ENCODE data around the gene SH3BGRL3.

Gene SH3BGRL3

GRCh38 chr1:26318338-26319064 is 38.6 kb downstream of the SH3BGRL3 start:
- H3K27me3 ChIP-seq (ENCODE audit: insufficient read depth, low read length, poor library complexity, severe bottlenecking): no peaks in the 10 kb centered on the region
- peaks cover 63% of the 10 kb centered on the region for H3K4me1 ChIP-seq (ENCODE audit: insufficient read depth, low read length, poor library complexity, severe bottlenecking)
- peaks cover 48% of the 10 kb centered on the region for H3K79me2 ChIP-seq (ENCODE audit: insufficient read depth, low read length)
- no peaks in the 10 kb centered on the region for H3F3A ChIP-seq (ENCODE audit: low read depth)
- H3K9me2 ChIP-seq (replicated peaks; ENCODE audit: low read depth, low read length): no peaks in the 10 kb centered on the region
- H3K36me3 ChIP-seq (ENCODE audit: insufficient read depth, low read length): no peaks in the 10 kb centered on the region
- H3K9me3 ChIP-seq (ENCODE audit: insufficient read depth, low read depth, low read length): no peaks in the 10 kb centered on the region
- H3K9ac ChIP-seq (ENCODE audit: low read depth, low read length, poor library complexity, severe bottlenecking): peak overlapping the region; percentile 95
- TF ChIP-seq CTCF (conservative IDR thresholded peaks at IDR 0.05; ENCODE audit: low read length) (no peak), EZH2phosphoT487 (IDR thresholded peaks at IDR 0.05; ENCODE audit: borderline replicate concordance) (no peak)
- peak overlapping the region; percentile 88 for H3K4me3 ChIP-seq (ENCODE audit: low read length, poor library complexity, severe bottlenecking)
- peak overlapping the region; percentile 96 for H3K4me2 ChIP-seq (ENCODE audit: low read depth, low read length, poor library complexity, severe bottlenecking)
- no peaks in the 10 kb centered on the region for H4K20me1 ChIP-seq (ENCODE audit: insufficient read depth, low read length, poor library complexity, severe bottlenecking)
- no peak overlapping the region for H2AFZ ChIP-seq (ENCODE audit: low read length)

GRCh38 chr1:26320896-26321295 is 41.0 kb downstream of the SH3BGRL3 start:
- TF ChIP-seq EZH2phosphoT487 (IDR thresholded peaks at IDR 0.05; ENCODE audit: borderline replicate concordance) (no peak), CTCF (conservative IDR thresholded peaks at IDR 0.05; ENCODE audit: low read length) (no peak)
- no peaks in the 10 kb centered on the region for H3K36me3 ChIP-seq (ENCODE audit: insufficient read depth, low read length)
- H3K9me3 ChIP-seq (ENCODE audit: insufficient read depth, low read depth, low read length): no peaks in the 10 kb centered on the region
- peak overlapping the region; percentile 95 for H3K9ac ChIP-seq (ENCODE audit: low read depth, low read length, poor library complexity, severe bottlenecking)
- H3K27me3 ChIP-seq (ENCODE audit: insufficient read depth, low read length, poor library complexity, severe bottlenecking): no peaks in the 10 kb centered on the region
- no peaks in the 10 kb centered on the region for H3K9me2 ChIP-seq (replicated peaks; ENCODE audit: low read depth, low read length)
- peak overlapping the region; percentile 96 for H3K4me2 ChIP-seq (ENCODE audit: low read depth, low read length, poor library complexity, severe bottlenecking)
- no peaks in the 10 kb centered on the region for H4K20me1 ChIP-seq (ENCODE audit: insufficient read depth, low read length, poor library complexity, severe bottlenecking)
- H3K79me2 ChIP-seq (ENCODE audit: insufficient read depth, low read length): peaks cover 48% of the 10 kb centered on the region
- H3K4me3 ChIP-seq (ENCODE audit: low read length, poor library complexity, severe bottlenecking): peak overlapping the region; percentile 88
- H2AFZ ChIP-seq (ENCODE audit: low read length): no peak overlapping the region
- H3K4me1 ChIP-seq (ENCODE audit: insufficient read depth, low read length, poor library complexity, severe bottlenecking): peaks cover 44% of the 10 kb centered on the region
- no peaks in the 10 kb centered on the region for H3F3A ChIP-seq (ENCODE audit: low read depth)

GRCh38 chr1:26321315-26322041 is 41.6 kb downstream of the SH3BGRL3 start:
- H3K4me1 ChIP-seq (ENCODE audit: insufficient read depth, low read length, poor library complexity, severe bottlenecking): peaks cover 38% of the 10 kb centered on the region
- no peak overlapping the region for H2AFZ ChIP-seq (ENCODE audit: low read length)
- H3F3A ChIP-seq (ENCODE audit: low read depth): no peaks in the 10 kb centered on the region
- TF ChIP-seq EZH2phosphoT487 (IDR thresholded peaks at IDR 0.05; ENCODE audit: borderline replicate concordance) (no peak), CTCF (conservative IDR thresholded peaks at IDR 0.05; ENCODE audit: low read length) (peak; percentile 95)
- peak overlapping the region; percentile 88 for H3K4me3 ChIP-seq (ENCODE audit: low read length, poor library complexity, severe bottlenecking)
- H3K9me2 ChIP-seq (replicated peaks; ENCODE audit: low read depth, low read length): no peaks in the 10 kb centered on the region
- peak overlapping the region; percentile 95 for H3K9ac ChIP-seq (ENCODE audit: low read depth, low read length, poor library complexity, severe bottlenecking)
- peak overlapping the region; percentile 96 for H3K4me2 ChIP-seq (ENCODE audit: low read depth, low read length, poor library complexity, severe bottlenecking)
- H3K36me3 ChIP-seq (ENCODE audit: insufficient read depth, low read length): no peaks in the 10 kb centered on the region
- H3K9me3 ChIP-seq (ENCODE audit: insufficient read depth, low read depth, low read length): no peaks in the 10 kb centered on the region
- peaks cover 48% of the 10 kb centered on the region for H3K79me2 ChIP-seq (ENCODE audit: insufficient read depth, low read length)
- no peaks in the 10 kb centered on the region for H4K20me1 ChIP-seq (ENCODE audit: insufficient read depth, low read length, poor library complexity, severe bottlenecking)
- H3K27me3 ChIP-seq (ENCODE audit: insufficient read depth, low read length, poor library complexity, severe bottlenecking): no peaks in the 10 kb centered on the region
